ENCODE measurements around the gene STPG4. TPM values are rescaled to one million over a fixed set of nuclear protein-coding genes. Genes with fewer than 3 reads are reported as not detected.

STPG4 gene
- total and polyA plus RNA-seq, 2 of the 8 experiments (the other 6 are each of a cell fraction or from before 2014, with no cell fraction given): 0.28 TPM; not detected in 1

GRCh38 chr2:47109680-47110079, 45.4 kb downstream of the STPG4 start:
- H3K18ac ChIP-seq (ENCODE audit: extremely low read depth, low read length): no peak overlapping the region
- 88% methylated on average over 5 of the region's 5 CpGs; no CpG with 5 or more reads in 1 of the 2 experiments for WGBS, 2 experiments (ENCODE audit: extremely low coverage in 1 of 2, insufficient coverage in 1 of 2, insufficient read length in 1 of 2, insufficient replicate concordance in 2 of 2, low coverage in 1 of 2, low lambda C conversion rate in 2 of 2, missing lambda C conversion rate in 1 of 2)
- H2BK120ac ChIP-seq (replicated peaks; ENCODE audit: low read depth, low read length): no peak overlapping the region
- H2AK5ac ChIP-seq (ENCODE audit: low read depth, low read length): no peak overlapping the region
- H4K91ac ChIP-seq (replicated peaks; ENCODE audit: insufficient read length, low read length): no peak overlapping the region
- ChIA-PET CTCF (ENCODE audit: partially characterized antibody) (interaction anchor here (0.6 to 1.3 kb wide), 3 partner anchors 11 to 213 kb away, joined by 3 to 6 read pairs (median 3); no protein-coding TSS in a partner anchor), POLR2A (ENCODE audit: partially characterized antibody) (interaction anchor here (0.8 kb wide), 1 partner anchor 225 kb away, joined by 3 read pairs; no protein-coding TSS in a partner anchor)
- no peak overlapping the region for H3K56ac ChIP-seq (replicated peaks; ENCODE audit: insufficient read length, low read depth, low read length)
- no peak overlapping the region for H4K8ac ChIP-seq (ENCODE audit: extremely low read depth, insufficient read depth, low read length)
- H2BK15ac ChIP-seq (ENCODE audit: low read length): no peak overlapping the region
- no peak overlapping the region for H2AFZ ChIP-seq (ENCODE audit: low read length)
- H3K9ac ChIP-seq (replicated peaks in 1 of 4; ENCODE audit: extremely low read depth in 1 of 4, low read depth in 3 of 4, low read length in 3 of 4): no peak overlapping the region
- H3K4ac ChIP-seq (replicated peaks; ENCODE audit: insufficient read length, low read depth, low read length): no peak overlapping the region
- no peak overlapping the region for H3K4me3 ChIP-seq (ENCODE audit: extremely low read depth in 1 of 4, insufficient read depth in 2 of 4, low read depth in 3 of 4, low read length in 4 of 4)
- no peak overlapping the region for H2BK12ac ChIP-seq (ENCODE audit: low read depth, low read length)
- H2BK5ac ChIP-seq (ENCODE audit: low read depth, low read length): no peak overlapping the region
- H3K4me1 ChIP-seq (replicated peaks in 1 of 4; ENCODE audit: control insufficient read depth in 3 of 4, insufficient read depth in 4 of 4, low read length in 3 of 4): no peaks in the 10 kb centered on the region
- no peak overlapping the region for H2BK20ac ChIP-seq (ENCODE audit: low read length)
- no peaks in the 10 kb centered on the region; a peak in 1 of 4 replicates for H3K9me3 ChIP-seq (ENCODE audit: insufficient read depth in 2 of 2, low read depth in 1 of 2, low read length in 1 of 2)
- H3K23me2 ChIP-seq (ENCODE audit: low read depth, low read length): no peaks in the 10 kb centered on the region
- H3K79me1 ChIP-seq (ENCODE audit: low read depth, low read length): no peaks in the 10 kb centered on the region
- FAIRE-seq (no peak), DNase-seq (ENCODE audit: low read depth in 1 of 2, low spot score in 2 of 2) (no peak)
- no peaks in the 10 kb centered on the region for H3K27me3 ChIP-seq (replicated peaks in 1 of 4; ENCODE audit: control insufficient read depth in 3 of 4, extremely low read depth in 1 of 4, insufficient read depth in 3 of 4, low read length in 3 of 4)
- no peak overlapping the region for H3K14ac ChIP-seq (ENCODE audit: insufficient read length)
- no peak overlapping the region for H3K23ac ChIP-seq (ENCODE audit: insufficient read length)
- no peak overlapping the region for H4K5ac ChIP-seq (ENCODE audit: insufficient read length, low read depth, low read length)
- H3K27ac ChIP-seq (ENCODE audit: low read depth, low read length): no peak overlapping the region
- no peak overlapping the region for H3K4me2 ChIP-seq (ENCODE audit: insufficient read depth in 1 of 2, low read depth in 2 of 2, low read length in 2 of 2)
- H3K36me3 ChIP-seq (ENCODE audit: control insufficient read depth in 2 of 4, insufficient read depth in 4 of 4, low read length in 3 of 4): no peaks in the 10 kb centered on the region
- H3K79me2 ChIP-seq (ENCODE audit: control insufficient read depth in 1 of 2, insufficient read depth in 2 of 2, low read length in 2 of 2): no peaks in the 10 kb centered on the region
- TF ChIP-seq SP1 (IDR thresholded peaks at IDR 0.05; ENCODE audit: low read depth, low read length) (no peak), SIX5 (IDR thresholded peaks at IDR 0.05; ENCODE audit: low read depth, low read length) (no peak), ASH2L (IDR thresholded peaks at IDR 0.05; ENCODE audit: low read length) (no peak), RFX5 (IDR thresholded peaks at IDR 0.05; ENCODE audit: borderline replicate concordance, low read depth, low read length) (no peak), TAF1 (IDR thresholded peaks at IDR 0.05; ENCODE audit: low read depth, low read length) (no peak), BRCA1 (IDR thresholded peaks at IDR 0.05; ENCODE audit: low read depth, low read length) (no peak), CBX8 (IDR thresholded peaks at IDR 0.05; ENCODE audit: borderline replicate concordance, low read depth, low read length) (no peak), SAP30 (IDR thresholded peaks at IDR 0.05; ENCODE audit: insufficient read depth, insufficient replicate concordance, low read length) (no peak), RAD21 (IDR thresholded peaks at IDR 0.05 in 1 of 2, conservative IDR thresholded peaks at IDR 0.05 in 1 of 2; ENCODE audit: low read depth in 2 of 2, low read length in 2 of 2) (no peak), TBP (IDR thresholded peaks at IDR 0.05; ENCODE audit: low read depth, low read length) (no peak), POU5F1 (IDR thresholded peaks at IDR 0.05; ENCODE audit: low read depth, low read length) (no peak), YY1 (IDR thresholded peaks at IDR 0.05; ENCODE audit: low read depth, low read length) (no peak), HDAC6 (IDR thresholded peaks at IDR 0.05; ENCODE audit: low read depth, low read length) (no peak)
- TF ChIP-seq, protein P1, sequence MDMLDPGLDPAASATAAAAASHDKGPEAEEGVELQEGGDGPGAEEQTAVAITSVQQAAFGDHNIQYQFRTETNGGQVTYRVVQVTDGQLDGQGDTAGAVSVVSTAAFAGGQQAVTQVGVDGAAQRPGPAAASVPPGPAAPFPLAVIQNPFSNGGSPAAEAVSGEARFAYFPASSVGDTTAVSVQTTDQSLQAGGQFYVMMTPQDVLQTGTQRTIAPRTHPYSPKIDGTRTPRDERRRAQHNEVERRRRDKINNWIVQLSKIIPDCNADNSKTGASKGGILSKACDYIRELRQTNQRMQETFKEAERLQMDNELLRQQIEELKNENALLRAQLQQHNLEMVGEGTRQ (IDR thresholded peaks at IDR 0.05; ENCODE audit: low read length): no peak
- no peaks in the 10 kb centered on the region for H4K20me1 ChIP-seq (replicated peaks in 1 of 2; ENCODE audit: control insufficient read depth in 1 of 2, insufficient read depth in 2 of 2, low read length in 2 of 2)

All from H1 (cell line).